ENCODE data around the gene CMIP. TPM values are rescaled to one million over a fixed set of nuclear protein-coding genes. Genes with fewer than 3 reads are reported as not detected.

CMIP gene
- total RNA-seq, 3 donors from 2014 or later: 73.3 to 127 (median 79.8) TPM

- no peak for DNase-seq
- intact Hi-C loops (cut with DNase I, micrococcal nuclease): no loop called here
- no peak for ATAC-seq
- Histone ChIP-seq H3K4me3 (no peak overlapping the region), H3K9me3 (no peaks in the 10 kb centered on the region), H3K4me1 (ENCODE audit: low read depth) (peaks cover 6% of the 10 kb centered on the region), H3K36me3 (ENCODE audit: low read depth) (no peaks in the 10 kb centered on the region)
- no peak for TF ChIP-seq CTCF (IDR thresholded peaks at IDR 0.05)
Observed at GRCh38 chr16:81442220-81442915, 2.2 kb upstream of the CMIP start.

- no peak for TF ChIP-seq CTCF (IDR thresholded peaks at IDR 0.05)
- peaks cover 12% of the 10 kb centered on the region for H3K4me1 ChIP-seq (ENCODE audit: low read depth)
- ATAC-seq (no peak), DNase-seq (no peak)
- H3K36me3 ChIP-seq (ENCODE audit: low read depth): no peaks in the 10 kb centered on the region
- intact Hi-C loops (cut with DNase I, micrococcal nuclease): no loop called here
- no peaks in the 10 kb centered on the region for H3K9me3 ChIP-seq
- no peak overlapping the region for H3K4me3 ChIP-seq
Observed at GRCh38 chr16:81442916-81443687, 1.5 kb upstream of the CMIP start.

GRCh38 chr16:81443688-81444447 lies 740 bp upstream of the CMIP start:
- H3K4me3 ChIP-seq: peak overlapping the region; percentile 28
- no peaks in the 10 kb centered on the region for H3K36me3 ChIP-seq (ENCODE audit: low read depth)
- ATAC-seq: no peak
- DNase-seq: peak; percentile 55 to 80 (median 77)
- TF ChIP-seq CTCF (IDR thresholded peaks at IDR 0.05): no peak
- H3K9me3 ChIP-seq: no peaks in the 10 kb centered on the region
- peaks cover 20% of the 10 kb centered on the region for H3K4me1 ChIP-seq (ENCODE audit: low read depth)
- intact Hi-C loops (cut with DNase I, micrococcal nuclease): no loop called here

GRCh38 chr16:81445143-81445961 lies 744 bp downstream of the CMIP start:
- no peaks in the 10 kb centered on the region for H3K36me3 ChIP-seq (ENCODE audit: low read depth)
- DNase-seq: peak; percentile 51 to 76 (median 72)
- H3K4me3 ChIP-seq: peak overlapping the region; percentile 39
- TF ChIP-seq CTCF (IDR thresholded peaks at IDR 0.05): no peak
- no peaks in the 10 kb centered on the region for H3K9me3 ChIP-seq
- ATAC-seq: peak; percentile 18
- intact Hi-C loops (cut with DNase I, micrococcal nuclease): no loop called here
- H3K4me1 ChIP-seq (ENCODE audit: low read depth): peaks cover 33% of the 10 kb centered on the region

Data from mucosa of descending colon (tissue), 3 donors.